ENCODE data around the gene TGIF2. TPM values are rescaled to one million over a fixed set of nuclear protein-coding genes. Genes with fewer than 3 reads are reported as not detected.
A peak's percentile ranks its signal among the peaks of the same experiment; 100 is the strongest.

The TGIF2 gene
- total RNA-seq, 1 experiment from 2014 or later: 71.1 TPM

- POLR2A ChIA-PET: interaction anchor here (0.6 to 5.8 kb wide), 10 partner anchors 9 to 264 kb away, joined by 3 to 54 read pairs (median 4); partner anchors contain the start of gene RAB5IF
- ATAC-seq: peak; percentile 67
Measured at GRCh38 chr20:36571564-36572504, 1.6 kb upstream of the TGIF2 start.

GRCh38 chr20:36572701-36573102 is 695 bp upstream of the TGIF2 start:
- peak; percentile 0 for ATAC-seq
- Mint-ChIP-seq H3K4me3 (peak overlapping the region; percentile 80), H3K36me3 (peaks cover 4% of the 10 kb centered on the region; the same call in 1 of the 2 replicates), H3K27me3 (ENCODE audit: low read depth) (no peaks in the 10 kb centered on the region), H3K9me3 (no peaks in the 10 kb centered on the region), H3K4me1 (peaks cover 59% of the 10 kb centered on the region), H3K27ac (peak overlapping the region; percentile 99)
- DNase-seq (ENCODE audit: low spot score): no peak
- CTCF ChIA-PET: interaction anchor here (0.6 to 3.5 kb wide), 17 partner anchors 12 to 1696 kb away, joined by 3 to 32 read pairs (median 4); partner anchors contain the start of genes MYL9, NFS1, RAB5IF and ROMO1
- POLR2A ChIA-PET: interaction anchor here (0.5 to 5.8 kb wide), 6 partner anchors 10 to 262 kb away, joined by 3 to 54 read pairs (median 4); no protein-coding TSS in a partner anchor
- TF ChIP-seq ZBTB43 (CRISPR knock-in tag; IDR thresholded peaks at IDR 0.05) (0 out of 2 replicates have a peak, but pooled peaks have one; percentile 19), AR (CRISPR knock-in tag; IDR thresholded peaks at IDR 0.05) (no peak), E2F5 (CRISPR knock-in tag; IDR thresholded peaks at IDR 0.05) (no peak), ZMAT4 (CRISPR knock-in tag; IDR thresholded peaks at IDR 0.05) (no peak), ZSCAN18 (CRISPR knock-in tag; IDR thresholded peaks at IDR 0.05) (no peak), MXD4 (CRISPR knock-in tag; IDR thresholded peaks at IDR 0.05; ENCODE audit: borderline replicate concordance) (no peak), CREM (CRISPR knock-in tag; IDR thresholded peaks at IDR 0.05) (no peak; the same call in 1 of the 2 replicates), ZNF671 (CRISPR knock-in tag; IDR thresholded peaks at IDR 0.05) (no peak)

More at GRCh38 chr20:36571564-36572504, 1.6 kb upstream of the TGIF2 start:
- TF ChIP-seq SP1 (CRISPR knock-in tag; conservative IDR thresholded peaks at IDR 0.05) (peak; percentile 59), ARID4B (CRISPR knock-in tag; IDR thresholded peaks at IDR 0.05; ENCODE audit: borderline replicate concordance) (peak; percentile 23; the same call in 1 of the 2 replicates), IRF1 (CRISPR knock-in tag; IDR thresholded peaks at IDR 0.05) (no peak), ZNF232 (CRISPR knock-in tag; IDR thresholded peaks at IDR 0.05) (0 out of 2 replicates have a peak, but pooled peaks have one; percentile 39), CREM (CRISPR knock-in tag; IDR thresholded peaks at IDR 0.05) (0 out of 2 replicates have a peak, but pooled peaks have one; percentile 27), TEAD1 (CRISPR knock-in tag; IDR thresholded peaks at IDR 0.05) (peak; percentile 16; the same call in 1 of the 2 replicates)
- Mint-ChIP-seq H3K4me1 (peaks cover 59% of the 10 kb centered on the region), H3K9me3 (peaks cover 4% of the 10 kb centered on the region; the same call in 1 of the 2 replicates), H3K27ac (peak overlapping the region; percentile 99), H3K36me3 (peaks cover 10% of the 10 kb centered on the region), H3K27me3 (ENCODE audit: low read depth) (no peaks in the 10 kb centered on the region), H3K4me3 (peak overlapping the region; percentile 80)
- CTCF ChIA-PET: interaction anchor here (0.6 to 3.5 kb wide), 16 partner anchors 10 to 369 kb away, joined by 3 to 32 read pairs (median 4); partner anchors contain the start of gene RAB5IF
- peak; percentile 78 for DNase-seq (ENCODE audit: low spot score)
